ENCODE measurements around the gene TRMT10C. TPM values are rescaled to one million over a fixed set of nuclear protein-coding genes. Genes with fewer than 3 reads are reported as not detected.

The TRMT10C gene
- total and polyA plus RNA-seq, 12 donors, result 16.5 to 29.7 (median 23.7) TPM

DNA sequence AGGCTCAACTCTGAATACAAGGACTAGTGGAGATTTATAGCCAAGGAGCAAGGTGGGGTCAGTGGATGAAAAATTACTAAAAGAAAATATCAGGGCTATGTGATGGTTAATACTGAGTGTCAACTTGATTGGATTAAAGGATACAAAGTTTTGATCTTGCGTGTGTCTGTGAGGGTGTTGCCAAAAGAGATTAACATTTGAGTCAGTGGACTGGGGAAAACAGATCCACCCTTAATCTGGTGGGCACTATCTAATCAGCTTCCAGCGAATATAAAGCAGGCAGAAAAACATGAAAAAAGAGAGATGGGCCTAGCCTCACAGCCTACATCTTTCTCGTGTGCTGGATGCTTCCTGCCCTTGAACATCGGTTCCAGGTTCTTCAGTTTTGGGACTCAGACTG, 34.2 kb upstream of the TRMT10C start:
- ATAC-seq, result no peak
- WGBS, 2 donors, result 68 to 73% methylated on average over 4 of the region's 4 CpGs
- no peaks in the 10 kb centered on the region for H3K4me1 ChIP-seq
- no peak overlapping the region for H3K4me3 ChIP-seq
- H3K27ac ChIP-seq, result no peak overlapping the region
- no peaks in the 10 kb centered on the region for H3K27me3 ChIP-seq
- TF ChIP-seq, protein P1, sequence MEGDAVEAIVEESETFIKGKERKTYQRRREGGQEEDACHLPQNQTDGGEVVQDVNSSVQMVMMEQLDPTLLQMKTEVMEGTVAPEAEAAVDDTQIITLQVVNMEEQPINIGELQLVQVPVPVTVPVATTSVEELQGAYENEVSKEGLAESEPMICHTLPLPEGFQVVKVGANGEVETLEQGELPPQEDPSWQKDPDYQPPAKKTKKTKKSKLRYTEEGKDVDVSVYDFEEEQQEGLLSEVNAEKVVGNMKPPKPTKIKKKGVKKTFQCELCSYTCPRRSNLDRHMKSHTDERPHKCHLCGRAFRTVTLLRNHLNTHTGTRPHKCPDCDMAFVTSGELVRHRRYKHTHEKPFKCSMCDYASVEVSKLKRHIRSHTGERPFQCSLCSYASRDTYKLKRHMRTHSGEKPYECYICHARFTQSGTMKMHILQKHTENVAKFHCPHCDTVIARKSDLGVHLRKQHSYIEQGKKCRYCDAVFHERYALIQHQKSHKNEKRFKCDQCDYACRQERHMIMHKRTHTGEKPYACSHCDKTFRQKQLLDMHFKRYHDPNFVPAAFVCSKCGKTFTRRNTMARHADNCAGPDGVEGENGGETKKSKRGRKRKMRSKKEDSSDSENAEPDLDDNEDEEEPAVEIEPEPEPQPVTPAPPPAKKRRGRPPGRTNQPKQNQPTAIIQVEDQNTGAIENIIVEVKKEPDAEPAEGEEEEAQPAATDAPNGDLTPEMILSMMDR (IDR thresholded peaks at IDR 0.05), result no peak
- intact Hi-C loops (cut with DNase I), result no loop called here
- DNase-seq, result no peak
- peaks cover 0 to 10% (median 0%) of the 10 kb centered on the region in 11 donors for H3K9me3 ChIP-seq
- H3K36me3 ChIP-seq, result no peaks in the 10 kb centered on the region

DNA sequence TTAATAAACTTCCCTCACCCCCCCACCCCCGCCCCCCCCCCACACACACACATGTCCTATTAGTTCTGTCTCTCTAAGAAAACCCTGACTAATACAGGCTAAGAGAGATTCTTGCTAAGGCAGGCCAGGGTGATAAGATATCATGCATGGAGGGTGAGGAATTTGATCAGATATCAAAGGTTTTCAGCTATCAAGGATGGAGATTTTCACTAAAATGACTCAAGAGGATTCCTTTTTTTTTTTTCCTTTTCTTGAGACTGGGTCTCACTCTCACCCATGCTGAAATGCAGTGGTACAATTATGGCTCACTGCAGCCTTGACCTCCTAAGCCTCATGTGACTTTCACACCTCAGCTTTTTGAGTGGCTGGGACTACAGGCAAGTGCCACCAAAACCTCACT, 33.8 kb upstream of the TRMT10C start:
- H3K4me3 ChIP-seq, result no peak overlapping the region
- no peaks in the 10 kb centered on the region for H3K27me3 ChIP-seq
- DNase-seq, result no peak
- intact Hi-C loops (cut with DNase I), result no loop called here
- no peaks in the 10 kb centered on the region for H3K36me3 ChIP-seq
- TF ChIP-seq, protein P1 (IDR thresholded peaks at IDR 0.05), result no peak
- H3K4me1 ChIP-seq, result no peaks in the 10 kb centered on the region
- H3K27ac ChIP-seq, result no peak overlapping the region
- peaks cover 0 to 10% (median 0%) of the 10 kb centered on the region in 11 donors for H3K9me3 ChIP-seq
- 43 to 53% methylated on average over 1 of the region's 1 CpG for WGBS, 2 donors
- ATAC-seq, result no peak

DNA sequence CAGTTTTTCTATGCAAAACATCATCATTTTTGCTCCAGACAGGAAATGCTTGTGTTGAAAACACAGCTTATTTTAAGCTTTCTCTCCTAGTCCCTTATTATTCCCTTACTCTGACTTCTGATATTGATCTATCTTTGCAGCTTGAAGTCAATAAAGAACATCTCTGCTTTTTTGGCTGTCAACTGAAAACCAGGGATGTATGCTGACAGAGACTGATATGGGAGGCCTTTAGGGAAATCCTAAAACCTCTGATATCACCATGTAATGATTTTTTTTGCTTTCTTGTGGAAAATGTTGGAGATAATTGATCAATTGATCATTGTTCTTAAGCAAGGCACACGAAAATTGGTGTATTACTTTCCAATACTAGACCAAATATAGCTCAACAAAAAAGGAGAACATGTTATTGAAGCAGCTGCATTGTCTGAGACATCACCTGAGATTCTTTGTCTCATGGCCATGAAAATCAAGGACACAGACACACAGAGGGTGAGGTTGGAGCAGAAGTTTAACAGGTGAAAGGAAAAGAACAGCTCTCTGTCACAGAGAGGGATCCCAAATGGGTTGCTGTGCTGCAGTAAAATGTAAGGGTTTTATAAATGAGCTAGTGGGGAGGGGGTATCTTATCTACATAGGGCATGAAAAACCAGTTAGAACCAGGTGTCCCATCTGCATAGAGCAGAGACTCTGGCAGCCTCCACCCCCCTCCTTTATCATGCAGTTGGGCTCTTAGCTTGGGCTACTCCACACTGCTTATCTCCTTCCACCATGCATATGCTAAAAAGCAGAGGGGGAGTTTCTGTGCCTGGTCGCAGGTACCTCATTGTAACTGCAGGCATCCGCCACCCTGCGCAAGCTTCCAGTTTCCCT, 31.6 kb upstream of the TRMT10C start:
- Histone ChIP-seq H3K27me3 (no peaks in the 10 kb centered on the region), H3K36me3 (no peaks in the 10 kb centered on the region), H3K27ac (no peak overlapping the region), H3K4me1 (peaks cover 0 to 7% (median 0%) of the 10 kb centered on the region in 9 donors), H3K9me3 (peaks cover 0 to 9% (median 0%) of the 10 kb centered on the region in 11 donors), H3K4me3 (no peak overlapping the region)
- 76 to 82% methylated on average over 4 of the region's 4 CpGs for WGBS, 2 donors
- intact Hi-C loops (cut with DNase I), result no loop called here
- ATAC-seq, result no peak
- TF ChIP-seq, protein P1 (IDR thresholded peaks at IDR 0.05), result no peak
- no peak for DNase-seq

DNA sequence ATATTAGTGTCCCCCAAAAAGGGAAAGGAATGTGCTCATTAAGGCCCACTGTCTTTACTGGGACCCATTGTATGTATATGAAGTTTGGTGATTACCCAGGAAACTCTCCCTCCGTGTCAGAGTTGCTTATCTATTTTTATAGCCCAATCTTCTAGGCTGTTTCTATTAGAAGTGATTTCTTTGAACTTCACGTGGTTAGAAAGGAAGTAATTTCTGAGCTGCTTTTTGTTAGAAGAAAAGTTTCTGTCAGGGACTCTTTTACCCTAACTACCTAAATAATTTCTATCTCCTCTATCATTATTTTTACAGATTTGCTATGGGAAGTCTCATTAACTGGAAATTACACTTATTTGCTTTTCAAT, 31.0 kb upstream of the TRMT10C start:
- Histone ChIP-seq H3K36me3 (no peaks in the 10 kb centered on the region), H3K4me3 (no peak overlapping the region), H3K27me3 (no peaks in the 10 kb centered on the region), H3K27ac (no peak overlapping the region), H3K4me1 (peaks cover 0 to 7% (median 0%) of the 10 kb centered on the region in 9 donors), H3K9me3 (peaks cover 0 to 3% (median 0%) of the 10 kb centered on the region in 11 donors)
- TF ChIP-seq, protein P1 (IDR thresholded peaks at IDR 0.05), result no peak
- DNase-seq, result no peak
- WGBS, 2 donors, result 48 to 55% methylated on average over 2 of the region's 2 CpGs
- intact Hi-C loops (cut with DNase I), result no loop called here
- ATAC-seq, result no peak

Measured in heart right ventricle (tissue), 16 donors.